Vagina (tissue), 2 donors: ENCODE measurements around the gene ELF4. TPM values are rescaled to one million over a fixed set of nuclear protein-coding genes. Genes with fewer than 3 reads are reported as not detected.

Experiments used
- DNase-seq, 2 donors: peaks; one replicate each; pipeline ENCODE4 v3.0.0-alpha.2; 2017; ENCODE audit errors: extremely low spot score in 2 of 2
- H3K27ac ChIP-seq: fragments of 200-600 bp; sonication (generic); one replicate; pipeline ENCODE4 v1.5.1; 2019
- H3K27me3 ChIP-seq: fragments of 200-600 bp; sonication (generic); one replicate; pipeline ENCODE4 v1.5.1; 2019
- H3K36me3 ChIP-seq, 2 donors: fragments of 200-600 bp; sonication (generic); one replicate each; pipeline ENCODE4 v1.5.1; 2017 to 2019
- H3K4me1 ChIP-seq: fragments of 200-600 bp; sonication (generic); one replicate; pipeline ENCODE4 v1.5.1; 2019
- H3K4me3 ChIP-seq, 2 donors: fragments of 200-600 bp; sonication (generic); 1 replicate in 1 of 2; 2 replicates in 1 of 2; pipeline ENCODE4 v1.5.1; 2016 to 2019
- H3K9me3 ChIP-seq: fragments of 200-600 bp; sonication (generic); one replicate; pipeline ENCODE4 v1.5.1; 2019
- POLR2A ChIP-seq, 2 donors: fragments of 450-650 bp; IDR thresholded peaks; one replicate each; pipeline ENCODE4 v1.6.1; 2017; ENCODE audit warnings: antibody characterized with exemption in 2 of 2, mild to moderate bottlenecking in 2 of 2, moderate library complexity in 2 of 2
- POLR2AphosphoS5 ChIP-seq, 2 donors: sonication (generic); formaldehyde crosslinking; IDR thresholded peaks; one replicate each; pipeline ENCODE4 v1.9.0; 2017; ENCODE audit warnings: antibody characterized with exemption in 2 of 2, mild to moderate bottlenecking in 2 of 2, low read depth in 1 of 2; ENCODE audit not compliant: insufficient read depth in 1 of 2
- intact Hi-C: fragments of 100-400 bp; cut with DNase I; formaldehyde crosslinking; loops from one replicate; pipeline ENCODE4 v1.15.1; 2023
- total RNA-seq: library from RNA; depleted of rRNA; stranded (reverse); fragments of >200 nt; gene quantifications from one replicate; pipeline ENCODE4 v1.2.3, GENCODE V29; 2016
- TF ChIP-seq, protein P1 (sequence below), 3 experiments: fragments of 450-650 bp in 2 of 3; fragments of 200-600 bp in 1 of 3; sonication (generic) in 1 of 3; IDR thresholded peaks; one replicate each; pipeline ENCODE4 v1.5.1; 2017 to 2019; ENCODE audit warnings: antibody characterized with exemption in 3 of 3, mild to moderate bottlenecking in 2 of 3, moderate library complexity in 2 of 3

ELF4 gene
- total RNA-seq, 1 donor from 2014 or later: 14.7 TPM

DNA sequence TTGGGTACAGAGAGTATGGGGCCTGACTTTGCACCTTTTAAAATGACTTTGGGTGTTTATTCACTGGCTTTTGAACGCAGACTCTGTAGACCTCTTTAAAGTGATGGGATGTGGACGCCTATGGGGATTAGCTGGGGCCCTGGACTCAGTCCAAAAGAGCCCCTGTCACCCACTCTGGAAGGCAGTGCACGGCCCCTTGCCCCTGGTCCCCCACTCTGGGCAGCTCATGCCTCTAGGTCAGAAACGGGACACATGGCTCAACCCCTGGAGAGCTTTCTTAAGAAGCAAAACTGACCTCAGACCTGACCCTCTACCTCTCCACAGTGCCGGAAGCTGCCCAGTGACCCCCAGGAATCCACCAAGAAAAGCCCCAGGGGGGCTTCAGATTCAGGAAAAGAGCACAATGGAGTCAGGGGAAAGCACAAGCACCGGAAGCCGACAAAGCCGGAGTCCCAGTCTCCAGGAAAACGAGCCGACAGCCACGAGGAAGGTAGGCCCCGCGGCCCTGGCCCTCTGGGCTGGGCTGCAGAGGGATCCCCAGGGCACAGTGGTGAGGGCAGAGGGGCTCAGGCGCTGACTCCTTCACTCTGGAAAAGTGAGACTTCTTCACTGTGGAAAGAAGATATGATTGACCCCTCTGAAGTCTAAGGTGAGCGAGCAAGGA is 89.5 kb downstream of the ELF4 start:
- Histone ChIP-seq H3K9me3 (no peaks in the 10 kb centered on the region), H3K27ac (no peak overlapping the region), H3K36me3 (peaks cover 0 to 11% of the 10 kb centered on the region in 2 donors), H3K27me3 (no peaks in the 10 kb centered on the region), H3K4me1 (no peaks in the 10 kb centered on the region), H3K4me3 (no peak overlapping the region)
- intact Hi-C loops: no loop called here
- no peak for DNase-seq
- TF ChIP-seq POLR2A (IDR thresholded peaks at IDR 0.05) (no peak), POLR2AphosphoS5 (IDR thresholded peaks at IDR 0.05; ENCODE audit: insufficient read depth in 1 of 2, low read depth in 1 of 2) (no peak)
- TF ChIP-seq, protein P1, sequence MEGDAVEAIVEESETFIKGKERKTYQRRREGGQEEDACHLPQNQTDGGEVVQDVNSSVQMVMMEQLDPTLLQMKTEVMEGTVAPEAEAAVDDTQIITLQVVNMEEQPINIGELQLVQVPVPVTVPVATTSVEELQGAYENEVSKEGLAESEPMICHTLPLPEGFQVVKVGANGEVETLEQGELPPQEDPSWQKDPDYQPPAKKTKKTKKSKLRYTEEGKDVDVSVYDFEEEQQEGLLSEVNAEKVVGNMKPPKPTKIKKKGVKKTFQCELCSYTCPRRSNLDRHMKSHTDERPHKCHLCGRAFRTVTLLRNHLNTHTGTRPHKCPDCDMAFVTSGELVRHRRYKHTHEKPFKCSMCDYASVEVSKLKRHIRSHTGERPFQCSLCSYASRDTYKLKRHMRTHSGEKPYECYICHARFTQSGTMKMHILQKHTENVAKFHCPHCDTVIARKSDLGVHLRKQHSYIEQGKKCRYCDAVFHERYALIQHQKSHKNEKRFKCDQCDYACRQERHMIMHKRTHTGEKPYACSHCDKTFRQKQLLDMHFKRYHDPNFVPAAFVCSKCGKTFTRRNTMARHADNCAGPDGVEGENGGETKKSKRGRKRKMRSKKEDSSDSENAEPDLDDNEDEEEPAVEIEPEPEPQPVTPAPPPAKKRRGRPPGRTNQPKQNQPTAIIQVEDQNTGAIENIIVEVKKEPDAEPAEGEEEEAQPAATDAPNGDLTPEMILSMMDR (IDR thresholded peaks at IDR 0.05): no peak

DNA sequence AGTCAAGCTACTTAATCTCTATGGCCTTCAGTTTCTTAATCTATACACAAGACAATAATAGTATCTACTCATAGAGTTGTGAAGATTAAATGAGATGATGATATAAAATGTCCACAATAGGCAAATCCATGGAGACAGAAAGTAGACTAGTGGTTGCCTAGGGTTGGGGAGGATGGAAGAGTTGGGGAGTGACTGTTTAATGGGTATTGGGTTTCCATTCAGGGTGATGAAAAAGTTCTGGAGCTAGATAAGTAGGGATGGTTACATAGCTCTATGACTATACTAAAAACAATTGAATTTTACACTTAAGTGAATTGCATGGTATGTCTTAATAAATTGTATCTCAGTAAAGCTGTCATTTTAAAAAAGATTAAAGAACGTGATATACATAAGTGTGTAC is 92.2 kb downstream of the ELF4 start:
- TF ChIP-seq POLR2AphosphoS5 (IDR thresholded peaks at IDR 0.05; ENCODE audit: insufficient read depth in 1 of 2, low read depth in 1 of 2): no peak
- TF ChIP-seq POLR2A (IDR thresholded peaks at IDR 0.05): no peak
- TF ChIP-seq, protein P1 (IDR thresholded peaks at IDR 0.05): no peak
- no peak for DNase-seq
- Histone ChIP-seq H3K27ac (no peak overlapping the region), H3K4me1 (no peaks in the 10 kb centered on the region), H3K4me3 (no peak overlapping the region), H3K27me3 (no peaks in the 10 kb centered on the region), H3K9me3 (no peaks in the 10 kb centered on the region), H3K36me3 (peaks cover 0 to 11% of the 10 kb centered on the region in 2 donors)
- intact Hi-C loops: no loop called here

DNA sequence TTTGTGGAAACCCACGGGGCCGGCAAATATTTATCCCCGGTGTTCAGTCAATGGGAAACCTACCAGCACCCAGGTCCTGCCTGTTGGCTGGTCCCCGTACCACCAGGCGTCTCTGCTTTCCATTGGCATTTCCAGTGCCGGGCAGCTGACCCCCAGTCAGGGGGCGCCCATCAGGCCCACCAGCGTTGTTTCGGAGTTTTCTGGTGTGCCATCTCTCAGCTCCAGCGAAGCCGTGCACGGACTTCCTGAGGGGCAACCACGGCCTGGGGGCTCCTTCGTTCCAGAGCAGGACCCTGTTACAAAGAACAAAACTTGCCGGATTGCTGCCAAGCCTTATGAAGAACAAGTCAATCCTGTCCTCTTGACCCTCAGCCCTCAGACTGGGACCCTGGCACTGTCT is 95.1 kb downstream of the ELF4 start:
- TF ChIP-seq, protein P1 (IDR thresholded peaks at IDR 0.05): no peak
- TF ChIP-seq POLR2AphosphoS5 (IDR thresholded peaks at IDR 0.05; ENCODE audit: insufficient read depth in 1 of 2, low read depth in 1 of 2): no peak
- no peak for TF ChIP-seq POLR2A (IDR thresholded peaks at IDR 0.05)
- intact Hi-C loops: no loop called here
- Histone ChIP-seq H3K27ac (no peak overlapping the region), H3K4me1 (no peaks in the 10 kb centered on the region), H3K27me3 (no peaks in the 10 kb centered on the region), H3K36me3 (no peaks in the 10 kb centered on the region), H3K4me3 (no peak overlapping the region), H3K9me3 (no peaks in the 10 kb centered on the region)
- DNase-seq: no peak

Other genes with a start within 250 kb of the ELF4 start
- 9.8 TPM for gene UTP14A, start 204.3 kb downstream of the ELF4 start, total RNA-seq
- gene BCORL1, start 127.9 kb downstream of the ELF4 start, total RNA-seq: 6.1 TPM
- 14.2 TPM for gene AIFM1, start 55.3 kb upstream of the ELF4 start, total RNA-seq
- 0.98 TPM for gene RAB33A, start 61.5 kb upstream of the ELF4 start, total RNA-seq
- 4.2 TPM for gene ZNF280C, start 158.4 kb upstream of the ELF4 start, total RNA-seq
- gene SLC25A14, start 229.4 kb upstream of the ELF4 start, total RNA-seq: 6.1 TPM